Stimulated activated CD8-positive, alpha-beta memory T cell treated with anti-CD3 and anti-CD28 coated beads, Interleukin-2, amount 100 ng/mL, for 1 hour (primary cell): ENCODE measurements around the gene KLF11.
"Not testable (repeated sequence)": the region's sequence is repeated elsewhere in the genome, so short reads cannot be mapped to it uniquely, and the experiment has no call there.

ENCODE experiments used
- DNase-seq, 2 donors: peaks; one replicate each; pipeline ENCODE4 v3.0.0-alpha.2; 2020; ENCODE audit warnings: low read depth in 2 of 2

Gene KLF11

GRCh38 chr2:10009271-10009810, 34.0 kb upstream of the KLF11 start:
- DNase-seq = no peak

- no peak for DNase-seq
Measured at GRCh38 chr2:10009811-10010781, 33.3 kb upstream of the KLF11 start.

- not testable (repeated sequence) for DNase-seq
Measured at GRCh38 chr2:10010861-10011605, 32.3 kb upstream of the KLF11 start.

GRCh38 chr2:10011606-10012325, 31.6 kb upstream of the KLF11 start:
- not testable (repeated sequence) for DNase-seq

GRCh38 chr2:10012366-10012962, 30.9 kb upstream of the KLF11 start:
- not testable (repeated sequence) for DNase-seq

GRCh38 chr2:10012963-10013461, 30.3 kb upstream of the KLF11 start:
- DNase-seq = no peak

- DNase-seq = not testable (repeated sequence)
Measured at GRCh38 chr2:10013651-10014417, 29.5 kb upstream of the KLF11 start.

- DNase-seq = no peak
Measured at GRCh38 chr2:10014418-10015190, 28.7 kb upstream of the KLF11 start.

GRCh38 chr2:10015376-10015989, 27.9 kb upstream of the KLF11 start:
- DNase-seq = not testable (repeated sequence)

GRCh38 chr2:10016001-10016801, 27.1 kb upstream of the KLF11 start:
- DNase-seq = no peak

GRCh38 chr2:10016802-10017258, 26.5 kb upstream of the KLF11 start:
- DNase-seq = no peak

GRCh38 chr2:10017313-10017941, 25.9 kb upstream of the KLF11 start:
- no peak for DNase-seq

GRCh38 chr2:10019174-10019573, 24.2 kb upstream of the KLF11 start:
- no peak for DNase-seq

- no peak for DNase-seq
Measured at GRCh38 chr2:10019602-10020400, 23.5 kb upstream of the KLF11 start.

- DNase-seq = no peak
Measured at GRCh38 chr2:10022041-10022421, 21.3 kb upstream of the KLF11 start.

- no peak for DNase-seq
Measured at GRCh38 chr2:10022445-10022844, 20.9 kb upstream of the KLF11 start.
